GM23338 (cell line): ENCODE data around the gene CLDN11.

Source experiments
- CREB1 ChIP-seq: fragments of 250-450 bp; sonication (Bioruptor Pico); IDR thresholded peaks from 2 replicates; pipeline ENCODE4 v1.5.0; 2020; ENCODE audit warnings: low read depth, mild to moderate bottlenecking, moderate library complexity
- EZH2 ChIP-seq: fragments of 200-600 bp; sonication (generic); IDR thresholded peaks from one replicate; pipeline ENCODE4 v1.8.0; 2017; ENCODE audit warnings: antibody characterized with exemption, mild to moderate bottlenecking, low read depth; ENCODE audit not compliant: unreplicated experiment
- EZH2phosphoT487 ChIP-seq: fragments of 200-600 bp; sonication (generic); IDR thresholded peaks from one replicate; pipeline ENCODE4 v1.8.1; 2018; ENCODE audit warnings: antibody characterized with exemption; ENCODE audit not compliant: unreplicated experiment
- POLR2AphosphoS5 ChIP-seq: IDR thresholded peaks from 2 replicates; pipeline ENCODE4 v1.6.1; 2016; ENCODE audit warnings: antibody characterized with exemption, low read depth
- ZNF331 ChIP-seq: fragments of 250-450 bp; sonication (Bioruptor Pico); IDR thresholded peaks from 2 replicates; pipeline ENCODE4 v1.5.0; 2020; ENCODE audit warnings: low read depth, mild to moderate bottlenecking, moderate library complexity
- TF ChIP-seq, protein P1 (sequence below), 2 experiments: fragments of 200-600 bp in 1 of 2; sonication (generic) in 1 of 2; conservative IDR thresholded peaks; 2 replicates each; pipeline versions ENCODE4 v1.5.1 to v1.6.1; 2016 to 2017; ENCODE audit warnings: antibody characterized with exemption in 2 of 2, low read depth in 2 of 2, mild to moderate bottlenecking in 2 of 2, moderate library complexity in 1 of 2
- TF ChIP-seq, protein P2 (sequence below): IDR thresholded peaks from one replicate; pipeline ENCODE4 v1.6.1; 2018; ENCODE audit warnings: antibody characterized with exemption; ENCODE audit not compliant: unreplicated experiment

DNA sequence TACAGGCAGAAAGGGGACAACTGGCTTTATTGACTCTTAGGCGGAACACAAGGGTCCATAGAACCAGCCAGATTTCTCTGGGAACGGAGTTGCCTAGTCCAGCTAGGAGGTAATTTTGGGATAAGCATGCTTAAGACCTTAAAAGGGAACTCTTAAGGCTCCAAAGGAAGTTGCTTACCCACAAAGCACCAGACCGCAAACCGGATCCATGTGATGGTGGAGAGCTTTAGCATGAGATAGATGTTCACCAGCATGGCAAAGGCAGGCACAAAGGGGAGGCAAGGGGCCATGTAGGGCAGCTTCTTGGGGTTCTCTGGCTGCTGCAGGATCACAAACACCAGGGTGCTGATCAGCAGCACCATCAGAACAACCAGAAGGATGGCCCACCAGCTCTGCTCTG is 61.4 kb downstream of the CLDN11 start:
- TF ChIP-seq, protein P1, sequence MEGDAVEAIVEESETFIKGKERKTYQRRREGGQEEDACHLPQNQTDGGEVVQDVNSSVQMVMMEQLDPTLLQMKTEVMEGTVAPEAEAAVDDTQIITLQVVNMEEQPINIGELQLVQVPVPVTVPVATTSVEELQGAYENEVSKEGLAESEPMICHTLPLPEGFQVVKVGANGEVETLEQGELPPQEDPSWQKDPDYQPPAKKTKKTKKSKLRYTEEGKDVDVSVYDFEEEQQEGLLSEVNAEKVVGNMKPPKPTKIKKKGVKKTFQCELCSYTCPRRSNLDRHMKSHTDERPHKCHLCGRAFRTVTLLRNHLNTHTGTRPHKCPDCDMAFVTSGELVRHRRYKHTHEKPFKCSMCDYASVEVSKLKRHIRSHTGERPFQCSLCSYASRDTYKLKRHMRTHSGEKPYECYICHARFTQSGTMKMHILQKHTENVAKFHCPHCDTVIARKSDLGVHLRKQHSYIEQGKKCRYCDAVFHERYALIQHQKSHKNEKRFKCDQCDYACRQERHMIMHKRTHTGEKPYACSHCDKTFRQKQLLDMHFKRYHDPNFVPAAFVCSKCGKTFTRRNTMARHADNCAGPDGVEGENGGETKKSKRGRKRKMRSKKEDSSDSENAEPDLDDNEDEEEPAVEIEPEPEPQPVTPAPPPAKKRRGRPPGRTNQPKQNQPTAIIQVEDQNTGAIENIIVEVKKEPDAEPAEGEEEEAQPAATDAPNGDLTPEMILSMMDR (conservative IDR thresholded peaks at IDR 0.05; ENCODE audit: low read depth in 2 of 2) = no peak
- TF ChIP-seq, protein P2, sequence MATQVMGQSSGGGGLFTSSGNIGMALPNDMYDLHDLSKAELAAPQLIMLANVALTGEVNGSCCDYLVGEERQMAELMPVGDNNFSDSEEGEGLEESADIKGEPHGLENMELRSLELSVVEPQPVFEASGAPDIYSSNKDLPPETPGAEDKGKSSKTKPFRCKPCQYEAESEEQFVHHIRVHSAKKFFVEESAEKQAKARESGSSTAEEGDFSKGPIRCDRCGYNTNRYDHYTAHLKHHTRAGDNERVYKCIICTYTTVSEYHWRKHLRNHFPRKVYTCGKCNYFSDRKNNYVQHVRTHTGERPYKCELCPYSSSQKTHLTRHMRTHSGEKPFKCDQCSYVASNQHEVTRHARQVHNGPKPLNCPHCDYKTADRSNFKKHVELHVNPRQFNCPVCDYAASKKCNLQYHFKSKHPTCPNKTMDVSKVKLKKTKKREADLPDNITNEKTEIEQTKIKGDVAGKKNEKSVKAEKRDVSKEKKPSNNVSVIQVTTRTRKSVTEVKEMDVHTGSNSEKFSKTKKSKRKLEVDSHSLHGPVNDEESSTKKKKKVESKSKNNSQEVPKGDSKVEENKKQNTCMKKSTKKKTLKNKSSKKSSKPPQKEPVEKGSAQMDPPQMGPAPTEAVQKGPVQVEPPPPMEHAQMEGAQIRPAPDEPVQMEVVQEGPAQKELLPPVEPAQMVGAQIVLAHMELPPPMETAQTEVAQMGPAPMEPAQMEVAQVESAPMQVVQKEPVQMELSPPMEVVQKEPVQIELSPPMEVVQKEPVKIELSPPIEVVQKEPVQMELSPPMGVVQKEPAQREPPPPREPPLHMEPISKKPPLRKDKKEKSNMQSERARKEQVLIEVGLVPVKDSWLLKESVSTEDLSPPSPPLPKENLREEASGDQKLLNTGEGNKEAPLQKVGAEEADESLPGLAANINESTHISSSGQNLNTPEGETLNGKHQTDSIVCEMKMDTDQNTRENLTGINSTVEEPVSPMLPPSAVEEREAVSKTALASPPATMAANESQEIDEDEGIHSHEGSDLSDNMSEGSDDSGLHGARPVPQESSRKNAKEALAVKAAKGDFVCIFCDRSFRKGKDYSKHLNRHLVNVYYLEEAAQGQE = no peak
- TF ChIP-seq ZNF331 (CRISPR knock-in tag) (no peak), EZH2phosphoT487 (no peak), CREB1 (no peak), EZH2 (no peak), POLR2AphosphoS5 (no peak)
